RWPE2 (cell line): ENCODE results near the gene PARP14.
"Not testable (repeated sequence)": the region's sequence is repeated elsewhere in the genome, so short reads cannot be mapped to it uniquely, and the experiment has no call there.

Source experiments
- ATAC-seq: fragments of 200-7000 bp; cut with Tn5 transposase; 3 replicates; pipeline ENCODE4 v1.9.1; 2021; ENCODE audit warnings: low read depth
- DNase-seq: peaks from one replicate; pipeline ENCODE4 v3.0.0-alpha.2; 2020; ENCODE audit warnings: low spot score
- H3K27ac ChIP-seq: fragments of 450-650 bp; 2 replicates; pipeline ENCODE4 v1.5.1; 2017; ENCODE audit warnings: mild to moderate bottlenecking; ENCODE audit not compliant: poor library complexity, severe bottlenecking
- H3K27me3 ChIP-seq: fragments of 250-450 bp; sonication (Bioruptor Pico); 2 replicates; pipeline ENCODE4 v1.5.1; 2021; ENCODE audit warnings: mild to moderate bottlenecking, moderate library complexity; ENCODE audit not compliant: insufficient read depth, poor library complexity, severe bottlenecking
- H3K36me3 ChIP-seq: fragments of 250-450 bp; sonication (Bioruptor Pico); 2 replicates; pipeline ENCODE4 v1.5.1; 2020; ENCODE audit warnings: low read depth, mild to moderate bottlenecking, moderate library complexity
- H3K4me1 ChIP-seq: fragments of 250-450 bp; sonication (Bioruptor Pico); 2 replicates; pipeline ENCODE4 v1.5.1; 2021; ENCODE audit warnings: mild to moderate bottlenecking, moderate library complexity; ENCODE audit not compliant: insufficient read depth, poor library complexity, severe bottlenecking
- H3K4me3 ChIP-seq: fragments of 250-450 bp; sonication (Bioruptor Pico); 2 replicates; pipeline ENCODE4 v1.5.1; 2021; ENCODE audit warnings: mild to moderate bottlenecking, moderate library complexity; ENCODE audit not compliant: severe bottlenecking
- H3K9me3 ChIP-seq: fragments of 250-450 bp; sonication (Bioruptor Pico); 2 replicates; pipeline ENCODE4 v1.5.1; 2021; ENCODE audit warnings: mild to moderate bottlenecking, moderate library complexity; ENCODE audit not compliant: severe bottlenecking
- TF ChIP-seq, protein P1 (sequence below): fragments of 450-650 bp; IDR thresholded peaks from one replicate; pipeline ENCODE4 v1.5.1; 2017; ENCODE audit warnings: mild to moderate bottlenecking, moderate library complexity; ENCODE audit not compliant: poor library complexity, severe bottlenecking

Gene PARP14

DNA sequence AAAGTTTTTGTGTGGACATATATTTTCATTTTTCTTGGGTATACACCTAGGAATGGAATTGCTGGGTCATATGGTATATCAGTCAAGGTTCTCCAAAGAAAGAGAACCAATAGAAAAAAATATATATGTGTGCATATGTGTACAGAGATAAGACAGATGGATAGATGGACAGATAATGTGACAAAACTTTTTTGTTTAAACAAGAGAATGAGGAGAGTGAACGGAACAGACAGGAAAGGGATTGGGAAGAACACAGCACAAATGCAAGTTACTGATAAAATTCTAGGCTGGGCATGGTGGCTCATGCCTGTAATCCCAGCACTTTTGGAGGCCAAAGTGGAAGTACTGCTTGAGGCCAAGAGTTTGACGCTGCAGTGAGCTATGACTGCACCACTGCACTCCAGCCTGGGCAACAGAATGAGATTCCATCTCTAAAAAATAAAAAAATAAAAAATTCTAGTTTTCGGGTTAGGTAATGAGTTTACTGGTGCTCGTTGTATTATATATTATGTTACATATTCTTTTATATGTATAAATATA, 63.0 kb downstream of the PARP14 start:
- no peak for ATAC-seq
- peaks cover 11% of the 10 kb centered on the region for H3K4me1 ChIP-seq
- H3K36me3 ChIP-seq, result no peaks in the 10 kb centered on the region; the same call in 1 of the 2 replicates
- no peak overlapping the region for H3K4me3 ChIP-seq
- no peak overlapping the region for H3K27ac ChIP-seq
- no peaks in the 10 kb centered on the region for H3K9me3 ChIP-seq
- no peaks in the 10 kb centered on the region for H3K27me3 ChIP-seq
- DNase-seq, result no peak
- TF ChIP-seq, protein P1, sequence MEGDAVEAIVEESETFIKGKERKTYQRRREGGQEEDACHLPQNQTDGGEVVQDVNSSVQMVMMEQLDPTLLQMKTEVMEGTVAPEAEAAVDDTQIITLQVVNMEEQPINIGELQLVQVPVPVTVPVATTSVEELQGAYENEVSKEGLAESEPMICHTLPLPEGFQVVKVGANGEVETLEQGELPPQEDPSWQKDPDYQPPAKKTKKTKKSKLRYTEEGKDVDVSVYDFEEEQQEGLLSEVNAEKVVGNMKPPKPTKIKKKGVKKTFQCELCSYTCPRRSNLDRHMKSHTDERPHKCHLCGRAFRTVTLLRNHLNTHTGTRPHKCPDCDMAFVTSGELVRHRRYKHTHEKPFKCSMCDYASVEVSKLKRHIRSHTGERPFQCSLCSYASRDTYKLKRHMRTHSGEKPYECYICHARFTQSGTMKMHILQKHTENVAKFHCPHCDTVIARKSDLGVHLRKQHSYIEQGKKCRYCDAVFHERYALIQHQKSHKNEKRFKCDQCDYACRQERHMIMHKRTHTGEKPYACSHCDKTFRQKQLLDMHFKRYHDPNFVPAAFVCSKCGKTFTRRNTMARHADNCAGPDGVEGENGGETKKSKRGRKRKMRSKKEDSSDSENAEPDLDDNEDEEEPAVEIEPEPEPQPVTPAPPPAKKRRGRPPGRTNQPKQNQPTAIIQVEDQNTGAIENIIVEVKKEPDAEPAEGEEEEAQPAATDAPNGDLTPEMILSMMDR, result no peak

DNA sequence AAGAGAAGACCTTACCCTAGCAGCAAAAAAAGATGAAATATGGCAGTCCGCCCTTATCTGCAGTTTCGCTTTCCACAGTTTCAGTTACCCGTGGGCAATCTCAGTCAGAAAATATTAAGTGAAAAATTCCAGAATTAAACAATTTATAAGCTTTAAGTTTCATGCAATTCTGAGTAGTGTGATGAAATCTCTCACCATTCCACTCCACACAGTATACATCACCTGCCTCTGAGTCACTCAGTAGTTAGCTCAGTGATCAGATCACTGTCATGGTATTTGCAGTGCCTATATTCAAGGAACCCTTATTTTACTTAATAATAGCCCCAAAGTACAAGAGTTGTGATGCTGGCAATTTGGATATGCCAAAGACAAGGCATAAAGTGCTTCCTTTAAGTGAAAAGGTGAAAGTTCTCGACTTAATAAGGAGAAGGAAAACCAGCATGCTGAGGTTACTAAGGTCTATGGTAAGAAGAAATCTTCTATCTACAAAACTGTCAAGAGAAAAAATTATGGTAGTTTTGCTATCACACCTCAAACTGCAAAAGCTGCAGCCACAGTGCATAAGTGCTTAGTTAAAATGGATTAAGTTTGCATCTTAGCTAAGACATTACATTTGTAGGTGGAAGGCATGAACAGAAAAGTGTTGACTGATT, 64.9 kb downstream of the PARP14 start:
- ATAC-seq (peak; percentile 100), DNase-seq (no peak)
- no peak overlapping the region for H3K27ac ChIP-seq
- no peak overlapping the region for H3K4me3 ChIP-seq
- peaks cover 11% of the 10 kb centered on the region for H3K4me1 ChIP-seq
- TF ChIP-seq, protein P1, result no peak
- no peaks in the 10 kb centered on the region for H3K27me3 ChIP-seq
- H3K36me3 ChIP-seq, result no peaks in the 10 kb centered on the region; the same call in 1 of the 2 replicates
- H3K9me3 ChIP-seq, result no peaks in the 10 kb centered on the region

DNA sequence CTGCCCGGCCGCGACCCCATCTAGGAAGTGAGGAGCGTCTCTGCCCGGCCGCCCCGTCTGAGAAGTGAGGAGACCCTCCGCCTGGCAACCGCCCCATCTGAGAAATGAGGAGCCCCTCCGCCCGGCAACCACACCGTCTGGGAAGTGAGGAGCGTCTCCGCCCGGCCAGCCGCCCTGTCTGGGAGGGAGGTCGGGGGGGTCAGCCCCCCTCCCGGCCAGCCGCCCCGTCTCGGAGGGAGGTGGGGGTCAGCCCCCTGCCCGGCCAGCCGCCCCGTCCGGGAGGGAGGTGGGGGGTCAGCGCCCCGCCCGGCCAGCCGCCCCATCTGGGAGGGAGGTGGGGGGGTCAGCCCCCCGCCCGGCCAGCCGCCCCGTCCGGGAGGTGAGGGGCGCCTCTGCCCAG, 66.7 kb downstream of the PARP14 start:
- ATAC-seq, DNase-seq, H3K27ac ChIP-seq, H3K9me3 ChIP-seq, H3K4me3 ChIP-seq, H3K27me3 ChIP-seq, H3K36me3 ChIP-seq: not testable (repeated sequence)
- H3K4me1 ChIP-seq, result peaks cover 11% of the 10 kb centered on the region

DNA sequence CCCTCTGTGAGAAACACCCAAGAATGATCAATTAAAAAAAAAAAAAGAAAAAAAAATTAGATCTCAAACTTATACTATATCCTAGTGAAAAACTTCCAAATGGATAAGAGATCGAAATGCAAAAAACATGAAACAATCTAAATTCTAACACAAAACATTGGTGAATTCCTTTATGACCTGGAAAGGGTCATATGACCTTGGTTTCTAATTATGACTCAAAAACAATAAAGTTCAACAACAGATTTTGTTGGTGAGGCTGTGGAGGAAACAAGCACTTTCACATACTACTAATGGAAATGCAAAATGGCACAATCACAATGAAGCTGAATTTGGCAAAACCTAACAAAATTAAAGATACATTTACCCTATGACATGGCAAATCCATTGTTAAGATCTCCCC, 67.7 kb downstream of the PARP14 start:
- no peaks in the 10 kb centered on the region for H3K27me3 ChIP-seq
- H3K27ac ChIP-seq, result no peak overlapping the region
- no peak for DNase-seq
- no peak for ATAC-seq
- no peak overlapping the region for H3K4me3 ChIP-seq
- H3K36me3 ChIP-seq, result no peaks in the 10 kb centered on the region
- H3K4me1 ChIP-seq, result peaks cover 11% of the 10 kb centered on the region
- TF ChIP-seq, protein P1, result no peak
- no peaks in the 10 kb centered on the region for H3K9me3 ChIP-seq

DNA sequence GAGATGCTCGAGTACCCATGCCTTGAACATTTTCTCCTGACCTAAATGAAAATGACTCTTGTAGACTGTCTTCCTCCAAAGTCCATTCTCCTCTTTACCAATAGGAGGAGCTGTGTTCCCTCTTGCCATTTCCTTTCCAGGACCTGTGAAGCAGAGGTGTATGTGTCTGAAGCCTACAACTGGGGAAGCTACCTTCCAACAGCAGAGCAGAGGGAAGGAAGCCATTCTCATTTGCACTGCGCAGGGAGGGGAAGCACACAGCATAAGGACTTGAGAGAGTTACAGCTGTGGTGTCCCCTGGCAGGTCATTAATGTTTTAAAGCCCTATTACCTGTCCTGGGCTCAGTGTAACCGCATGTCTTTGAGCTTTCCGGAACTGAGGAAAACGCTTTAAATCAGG, 74.3 kb downstream of the PARP14 start:
- ATAC-seq (peak; percentile 71; the same call in 1 of the 3 replicates), DNase-seq (no peak)
- Histone ChIP-seq H3K27ac (no peak overlapping the region), H3K4me3 (no peak overlapping the region), H3K9me3 (no peaks in the 10 kb centered on the region), H3K4me1 (no peaks in the 10 kb centered on the region), H3K36me3 (peaks cover 7% of the 10 kb centered on the region), H3K27me3 (no peaks in the 10 kb centered on the region)
- TF ChIP-seq, protein P1, result peak; percentile 81
